Upper lobe of left lung (tissue), 4 donors: ENCODE results near the gene CYP19A1.

Source experiments
- POLR2AphosphoS5 ChIP-seq, 2 donors: sonication (generic); formaldehyde crosslinking; IDR thresholded peaks; one replicate each; pipeline ENCODE4 v1.5.1; 2017; ENCODE audit warnings: antibody characterized with exemption in 2 of 2
- TF ChIP-seq, protein P1 (sequence below), 6 experiments: fragments of 450-650 bp in 4 of 6; fragments of 200-600 bp in 2 of 6; sonication (generic) in 2 of 6; IDR thresholded peaks; one replicate each; pipeline ENCODE4 v1.5.1; 2016 to 2019; ENCODE audit warnings: antibody characterized with exemption in 6 of 6

GRCh38 chr15:51172193-51172592 lies 166.2 kb downstream of the CYP19A1 start:
- TF ChIP-seq, protein P1, sequence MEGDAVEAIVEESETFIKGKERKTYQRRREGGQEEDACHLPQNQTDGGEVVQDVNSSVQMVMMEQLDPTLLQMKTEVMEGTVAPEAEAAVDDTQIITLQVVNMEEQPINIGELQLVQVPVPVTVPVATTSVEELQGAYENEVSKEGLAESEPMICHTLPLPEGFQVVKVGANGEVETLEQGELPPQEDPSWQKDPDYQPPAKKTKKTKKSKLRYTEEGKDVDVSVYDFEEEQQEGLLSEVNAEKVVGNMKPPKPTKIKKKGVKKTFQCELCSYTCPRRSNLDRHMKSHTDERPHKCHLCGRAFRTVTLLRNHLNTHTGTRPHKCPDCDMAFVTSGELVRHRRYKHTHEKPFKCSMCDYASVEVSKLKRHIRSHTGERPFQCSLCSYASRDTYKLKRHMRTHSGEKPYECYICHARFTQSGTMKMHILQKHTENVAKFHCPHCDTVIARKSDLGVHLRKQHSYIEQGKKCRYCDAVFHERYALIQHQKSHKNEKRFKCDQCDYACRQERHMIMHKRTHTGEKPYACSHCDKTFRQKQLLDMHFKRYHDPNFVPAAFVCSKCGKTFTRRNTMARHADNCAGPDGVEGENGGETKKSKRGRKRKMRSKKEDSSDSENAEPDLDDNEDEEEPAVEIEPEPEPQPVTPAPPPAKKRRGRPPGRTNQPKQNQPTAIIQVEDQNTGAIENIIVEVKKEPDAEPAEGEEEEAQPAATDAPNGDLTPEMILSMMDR (IDR thresholded peaks at IDR 0.05), result no peak
- no peak for TF ChIP-seq POLR2AphosphoS5 (IDR thresholded peaks at IDR 0.05)
